Measurements from ENCODE around the gene UBAC2. TPM values are rescaled to one million over a fixed set of nuclear protein-coding genes. Genes with fewer than 3 reads are reported as not detected.

The UBAC2 gene
- total and polyA plus RNA-seq, 2 donors: 53.1 to 57.2 TPM

GRCh38 chr13:99211421-99212035, 10.9 kb downstream of the UBAC2 start:
- H3K4me3 ChIP-seq (ENCODE audit: low read depth, low read length): no peak overlapping the region
- H3K27ac ChIP-seq (ENCODE audit: low read depth): no peak overlapping the region
- 95% methylated on average over 5 of the region's 5 CpGs for WGBS
- H3K4me1 ChIP-seq (ENCODE audit: insufficient read depth): no peaks in the 10 kb centered on the region
- DNase-seq (ENCODE audit: extremely low spot score): no peak
- H3K36me3 ChIP-seq (ENCODE audit: insufficient read depth): no peaks in the 10 kb centered on the region

GRCh38 chr13:99214232-99214631, 13.6 kb downstream of the UBAC2 start:
- H3K36me3 ChIP-seq (ENCODE audit: insufficient read depth): no peaks in the 10 kb centered on the region
- H3K4me1 ChIP-seq (ENCODE audit: insufficient read depth): no peaks in the 10 kb centered on the region
- H3K27ac ChIP-seq (ENCODE audit: low read depth): no peak overlapping the region
- no peak for DNase-seq (ENCODE audit: extremely low spot score)
- H3K4me3 ChIP-seq (ENCODE audit: low read depth, low read length): no peak overlapping the region
- 63% methylated on average over 7 of the region's 7 CpGs for WGBS

- DNase-seq (ENCODE audit: extremely low spot score): no peak
- 49% methylated on average over 1 of the region's 1 CpG for WGBS
- no peaks in the 10 kb centered on the region for H3K36me3 ChIP-seq (ENCODE audit: insufficient read depth)
- H3K4me3 ChIP-seq (ENCODE audit: low read depth, low read length): no peak overlapping the region
- H3K27ac ChIP-seq (ENCODE audit: low read depth): no peak overlapping the region
- no peaks in the 10 kb centered on the region for H3K4me1 ChIP-seq (ENCODE audit: insufficient read depth)
These were observed 14.1 kb downstream of the UBAC2 start for GRCh38 chr13:99214731-99215130.

- 85% methylated on average over 15 of the region's 15 CpGs for WGBS
- H3K4me3 ChIP-seq (ENCODE audit: low read depth, low read length): no peak overlapping the region
- H3K27ac ChIP-seq (ENCODE audit: low read depth): no peak overlapping the region
- no peaks in the 10 kb centered on the region for H3K36me3 ChIP-seq (ENCODE audit: insufficient read depth)
- DNase-seq (ENCODE audit: extremely low spot score): no peak
- H3K4me1 ChIP-seq (ENCODE audit: insufficient read depth): no peaks in the 10 kb centered on the region
These were observed 14.7 kb downstream of the UBAC2 start for GRCh38 chr13:99215184-99215830.

GRCh38 chr13:99217461-99218110, 16.9 kb downstream of the UBAC2 start:
- WGBS: 83% methylated on average over 20 of the region's 20 CpGs
- Histone ChIP-seq H3K27ac (ENCODE audit: low read depth) (no peak overlapping the region), H3K4me3 (ENCODE audit: low read depth, low read length) (no peak overlapping the region), H3K36me3 (ENCODE audit: insufficient read depth) (no peaks in the 10 kb centered on the region), H3K4me1 (ENCODE audit: insufficient read depth) (no peaks in the 10 kb centered on the region)
- no peak for DNase-seq (ENCODE audit: extremely low spot score)

GRCh38 chr13:99218126-99218525, 17.5 kb downstream of the UBAC2 start:
- H3K4me3 ChIP-seq (ENCODE audit: low read depth, low read length): no peak overlapping the region
- no peaks in the 10 kb centered on the region for H3K36me3 ChIP-seq (ENCODE audit: insufficient read depth)
- no peaks in the 10 kb centered on the region for H3K4me1 ChIP-seq (ENCODE audit: insufficient read depth)
- H3K27ac ChIP-seq (ENCODE audit: low read depth): no peak overlapping the region
- DNase-seq (ENCODE audit: extremely low spot score): no peak

- H3K36me3 ChIP-seq (ENCODE audit: insufficient read depth): no peaks in the 10 kb centered on the region
- no peak overlapping the region for H3K27ac ChIP-seq (ENCODE audit: low read depth)
- 16% methylated on average over 6 of the region's 6 CpGs for WGBS
- no peak for DNase-seq (ENCODE audit: extremely low spot score)
- H3K4me1 ChIP-seq (ENCODE audit: insufficient read depth): no peaks in the 10 kb centered on the region
- H3K4me3 ChIP-seq (ENCODE audit: low read depth, low read length): no peak overlapping the region
These were observed 17.9 kb downstream of the UBAC2 start for GRCh38 chr13:99218545-99218944.

GRCh38 chr13:99218969-99219368, 18.3 kb downstream of the UBAC2 start:
- no peaks in the 10 kb centered on the region for H3K36me3 ChIP-seq (ENCODE audit: insufficient read depth)
- H3K4me3 ChIP-seq (ENCODE audit: low read depth, low read length): no peak overlapping the region
- no peak overlapping the region for H3K27ac ChIP-seq (ENCODE audit: low read depth)
- no peak for DNase-seq (ENCODE audit: extremely low spot score)
- H3K4me1 ChIP-seq (ENCODE audit: insufficient read depth): no peaks in the 10 kb centered on the region
- WGBS: 79% methylated on average over 2 of the region's 2 CpGs

- no peak overlapping the region for H3K27ac ChIP-seq (ENCODE audit: low read depth)
- DNase-seq (ENCODE audit: extremely low spot score): no peak
- H3K4me1 ChIP-seq (ENCODE audit: insufficient read depth): no peaks in the 10 kb centered on the region
- WGBS: 69% methylated on average over 6 of the region's 6 CpGs
- H3K36me3 ChIP-seq (ENCODE audit: insufficient read depth): no peaks in the 10 kb centered on the region
- H3K4me3 ChIP-seq (ENCODE audit: low read depth, low read length): no peak overlapping the region
These were observed 19.7 kb downstream of the UBAC2 start for GRCh38 chr13:99220199-99220935.

- H3K4me3 ChIP-seq (ENCODE audit: low read depth, low read length): no peak overlapping the region
- no peaks in the 10 kb centered on the region for H3K36me3 ChIP-seq (ENCODE audit: insufficient read depth)
- 95% methylated on average over 8 of the region's 8 CpGs for WGBS
- no peak for DNase-seq (ENCODE audit: extremely low spot score)
- no peaks in the 10 kb centered on the region for H3K4me1 ChIP-seq (ENCODE audit: insufficient read depth)
- H3K27ac ChIP-seq (ENCODE audit: low read depth): no peak overlapping the region
These were observed 21.0 kb downstream of the UBAC2 start for GRCh38 chr13:99221567-99222239.

- no peaks in the 10 kb centered on the region for H3K36me3 ChIP-seq (ENCODE audit: insufficient read depth)
- 50% methylated on average over 1 of the region's 1 CpG for WGBS
- H3K4me3 ChIP-seq (ENCODE audit: low read depth, low read length): no peak overlapping the region
- H3K27ac ChIP-seq (ENCODE audit: low read depth): no peak overlapping the region
- H3K4me1 ChIP-seq (ENCODE audit: insufficient read depth): no peaks in the 10 kb centered on the region
- no peak for DNase-seq (ENCODE audit: extremely low spot score)
These were observed 22.9 kb downstream of the UBAC2 start for GRCh38 chr13:99223587-99223986.

- no peaks in the 10 kb centered on the region for H3K36me3 ChIP-seq (ENCODE audit: insufficient read depth)
- DNase-seq (ENCODE audit: extremely low spot score): no peak
- WGBS: 85% methylated on average over 2 of the region's 2 CpGs
- no peak overlapping the region for H3K4me3 ChIP-seq (ENCODE audit: low read depth, low read length)
- no peaks in the 10 kb centered on the region for H3K4me1 ChIP-seq (ENCODE audit: insufficient read depth)
- H3K27ac ChIP-seq (ENCODE audit: low read depth): no peak overlapping the region
These were observed 23.4 kb downstream of the UBAC2 start for GRCh38 chr13:99224021-99224420.

- Histone ChIP-seq H3K27ac (ENCODE audit: low read depth) (no peak overlapping the region), H3K4me1 (ENCODE audit: insufficient read depth) (no peaks in the 10 kb centered on the region), H3K4me3 (ENCODE audit: low read depth, low read length) (no peak overlapping the region), H3K36me3 (ENCODE audit: insufficient read depth) (no peaks in the 10 kb centered on the region)
- WGBS: 80% methylated on average over 4 of the region's 4 CpGs
- no peak for DNase-seq (ENCODE audit: extremely low spot score)
These were observed 24.4 kb downstream of the UBAC2 start for GRCh38 chr13:99225078-99225477.
